Measurements from ENCODE around the gene ABCF3.

ABCF3 gene

GRCh38 chr3:184240384-184241140 is 54.6 kb downstream of the ABCF3 start:
- Histone ChIP-seq H2BK120ac (ENCODE audit: low read depth, low read length) (no peak overlapping the region), H3K9ac (ENCODE audit: low read depth, low read length, poor library complexity) (no peak overlapping the region), H2BK5ac (ENCODE audit: low read length) (no peak overlapping the region), H3K9me3 (replicated peaks in 1 of 2; ENCODE audit: control insufficient read depth in 2 of 2, insufficient read depth in 1 of 2, low read depth in 1 of 2, low read length in 2 of 2) (no peaks in the 10 kb centered on the region), H3K4me3 (ENCODE audit: low read length in 2 of 2) (no peak overlapping the region), H3K36me3 (replicated peaks in 1 of 2; ENCODE audit: control insufficient read depth in 2 of 2, insufficient read depth in 2 of 2, low read length in 2 of 2) (peaks cover 29 to 40% of the 10 kb centered on the region in 2 donors), H3K4ac (ENCODE audit: low read length) (no peak overlapping the region), H3K23ac (ENCODE audit: low read depth, low read length, poor library complexity) (no peak overlapping the region), H3K14ac (ENCODE audit: low read length) (no peak overlapping the region), H3K18ac (ENCODE audit: low read length) (no peak overlapping the region), H3K4me2 (ENCODE audit: insufficient read depth, low read length, poor library complexity, severe bottlenecking) (no peak overlapping the region), H3K27ac (replicated peaks; ENCODE audit: low read length) (no peak overlapping the region), H3K27me3 (ENCODE audit: control insufficient read depth in 3 of 3, insufficient read depth in 3 of 3, low read depth in 1 of 3, low read length in 3 of 3) (peaks cover 0 to 28% (median 0%) of the 10 kb centered on the region in 3 experiments), H2AK5ac (ENCODE audit: low read depth, low read length) (no peak overlapping the region), H4K8ac (ENCODE audit: low read depth, low read length) (no peak overlapping the region), H2AFZ (ENCODE audit: low read length) (no peak overlapping the region), H2BK12ac (ENCODE audit: low read length) (no peak overlapping the region), H4K91ac (ENCODE audit: low read depth, low read length, poor library complexity) (no peak overlapping the region), H3K79me1 (ENCODE audit: low read depth, low read length) (peaks cover 5% of the 10 kb centered on the region), H2BK15ac (ENCODE audit: low read length) (no peak overlapping the region), H3K4me1 (ENCODE audit: control insufficient read depth in 2 of 2, insufficient read depth in 1 of 2, low read depth in 1 of 2, low read length in 2 of 2) (peaks cover 0 to 1% of the 10 kb centered on the region in 2 donors)
- DNase-seq (ENCODE audit: low spot score), result no peak
- no CpG with 5 or more reads among the region's 4 CpGs for WGBS, 2 donors (ENCODE audit: extremely low coverage in 2 of 2, insufficient read length in 2 of 2, insufficient replicate concordance in 1 of 2)

GRCh38 chr3:184241141-184241446 is 55.1 kb downstream of the ABCF3 start:
- Histone ChIP-seq H3K36me3 (replicated peaks in 1 of 2; ENCODE audit: control insufficient read depth in 2 of 2, insufficient read depth in 2 of 2, low read length in 2 of 2) (peaks cover 31 to 42% of the 10 kb centered on the region in 2 donors), H2AK5ac (ENCODE audit: low read depth, low read length) (no peak overlapping the region), H3K27ac (replicated peaks; ENCODE audit: low read length) (no peak overlapping the region), H3K9ac (ENCODE audit: low read depth, low read length, poor library complexity) (no peak overlapping the region), H3K79me1 (ENCODE audit: low read depth, low read length) (peaks cover 5% of the 10 kb centered on the region), H3K4me3 (ENCODE audit: low read length in 2 of 2) (no peak overlapping the region), H3K14ac (ENCODE audit: low read length) (no peak overlapping the region), H2BK12ac (ENCODE audit: low read length) (no peak overlapping the region), H2BK120ac (ENCODE audit: low read depth, low read length) (no peak overlapping the region), H3K27me3 (ENCODE audit: control insufficient read depth in 3 of 3, insufficient read depth in 3 of 3, low read depth in 1 of 3, low read length in 3 of 3) (peaks cover 0 to 22% (median 0%) of the 10 kb centered on the region in 3 experiments), H2BK5ac (ENCODE audit: low read length) (no peak overlapping the region), H4K91ac (ENCODE audit: low read depth, low read length, poor library complexity) (no peak overlapping the region), H3K4me2 (ENCODE audit: insufficient read depth, low read length, poor library complexity, severe bottlenecking) (no peak overlapping the region), H4K8ac (ENCODE audit: low read depth, low read length) (no peak overlapping the region), H3K18ac (ENCODE audit: low read length) (no peak overlapping the region), H3K4ac (ENCODE audit: low read length) (no peak overlapping the region), H3K4me1 (ENCODE audit: control insufficient read depth in 2 of 2, insufficient read depth in 1 of 2, low read depth in 1 of 2, low read length in 2 of 2) (no peaks in the 10 kb centered on the region), H2BK15ac (ENCODE audit: low read length) (no peak overlapping the region), H3K9me3 (replicated peaks in 1 of 2; ENCODE audit: control insufficient read depth in 2 of 2, insufficient read depth in 1 of 2, low read depth in 1 of 2, low read length in 2 of 2) (peaks cover 0 to 1% of the 10 kb centered on the region in 2 donors), H3K23ac (ENCODE audit: low read depth, low read length, poor library complexity) (peak overlapping the region; percentile 37), H2AFZ (ENCODE audit: low read length) (no peak overlapping the region)
- DNase-seq (ENCODE audit: low spot score), result no peak
- WGBS, 2 donors (ENCODE audit: extremely low coverage in 2 of 2, insufficient read length in 2 of 2, insufficient replicate concordance in 1 of 2), result no CpG with 5 or more reads among the region's 17 CpGs

GRCh38 chr3:184241447-184242296 is 55.7 kb downstream of the ABCF3 start:
- no peak overlapping the region for H3K4ac ChIP-seq (ENCODE audit: low read length)
- no peak overlapping the region for H2BK120ac ChIP-seq (ENCODE audit: low read depth, low read length)
- peak overlapping the region; percentile 63 for H3K23ac ChIP-seq (ENCODE audit: low read depth, low read length, poor library complexity)
- H2AFZ ChIP-seq (ENCODE audit: low read length), result no peak overlapping the region
- DNase-seq (ENCODE audit: low spot score), result no peak
- no peaks in the 10 kb centered on the region for H3K4me1 ChIP-seq (ENCODE audit: control insufficient read depth in 2 of 2, insufficient read depth in 1 of 2, low read depth in 1 of 2, low read length in 2 of 2)
- H2BK5ac ChIP-seq (ENCODE audit: low read length), result no peak overlapping the region
- peaks cover 0 to 1% of the 10 kb centered on the region in 2 donors for H3K9me3 ChIP-seq (replicated peaks in 1 of 2; ENCODE audit: control insufficient read depth in 2 of 2, insufficient read depth in 1 of 2, low read depth in 1 of 2, low read length in 2 of 2)
- H2BK15ac ChIP-seq (ENCODE audit: low read length), result no peak overlapping the region
- H3K36me3 ChIP-seq (replicated peaks in 1 of 2; ENCODE audit: control insufficient read depth in 2 of 2, insufficient read depth in 2 of 2, low read length in 2 of 2), result peaks cover 31 to 42% of the 10 kb centered on the region in 2 donors
- H3K14ac ChIP-seq (ENCODE audit: low read length), result no peak overlapping the region
- WGBS, 2 donors (ENCODE audit: extremely low coverage in 2 of 2, insufficient read length in 2 of 2, insufficient replicate concordance in 1 of 2), result no CpG with 5 or more reads among the region's 46 CpGs
- H4K8ac ChIP-seq (ENCODE audit: low read depth, low read length), result no peak overlapping the region
- no peak overlapping the region for H3K18ac ChIP-seq (ENCODE audit: low read length)
- no peak overlapping the region for H4K91ac ChIP-seq (ENCODE audit: low read depth, low read length, poor library complexity)
- H3K79me1 ChIP-seq (ENCODE audit: low read depth, low read length), result peaks cover 5% of the 10 kb centered on the region
- no peak overlapping the region for H3K4me3 ChIP-seq (ENCODE audit: low read length in 2 of 2)
- no peak overlapping the region for H2AK5ac ChIP-seq (ENCODE audit: low read depth, low read length)
- peaks cover 0 to 17% (median 0%) of the 10 kb centered on the region in 3 experiments for H3K27me3 ChIP-seq (ENCODE audit: control insufficient read depth in 3 of 3, insufficient read depth in 3 of 3, low read depth in 1 of 3, low read length in 3 of 3)
- H3K9ac ChIP-seq (ENCODE audit: low read depth, low read length, poor library complexity), result no peak overlapping the region
- peak overlapping the region; percentile 4 for H3K4me2 ChIP-seq (ENCODE audit: insufficient read depth, low read length, poor library complexity, severe bottlenecking)
- no peak overlapping the region for H2BK12ac ChIP-seq (ENCODE audit: low read length)
- H3K27ac ChIP-seq (replicated peaks; ENCODE audit: low read length), result no peak overlapping the region

GRCh38 chr3:184242297-184242685 is 56.3 kb downstream of the ABCF3 start:
- peaks cover 5% of the 10 kb centered on the region for H3K79me1 ChIP-seq (ENCODE audit: low read depth, low read length)
- H3K4ac ChIP-seq (ENCODE audit: low read length), result no peak overlapping the region
- H4K8ac ChIP-seq (ENCODE audit: low read depth, low read length), result no peak overlapping the region
- H3K4me1 ChIP-seq (ENCODE audit: control insufficient read depth in 2 of 2, insufficient read depth in 1 of 2, low read depth in 1 of 2, low read length in 2 of 2), result no peaks in the 10 kb centered on the region
- H3K27ac ChIP-seq (replicated peaks; ENCODE audit: low read length), result no peak overlapping the region
- H3K27me3 ChIP-seq (ENCODE audit: control insufficient read depth in 3 of 3, insufficient read depth in 3 of 3, low read depth in 1 of 3, low read length in 3 of 3), result peaks cover 0 to 11% (median 0%) of the 10 kb centered on the region in 3 experiments
- no peak overlapping the region for H2BK15ac ChIP-seq (ENCODE audit: low read length)
- H2AK5ac ChIP-seq (ENCODE audit: low read depth, low read length), result no peak overlapping the region
- no peak overlapping the region for H3K9ac ChIP-seq (ENCODE audit: low read depth, low read length, poor library complexity)
- H4K91ac ChIP-seq (ENCODE audit: low read depth, low read length, poor library complexity), result no peak overlapping the region
- no peak for DNase-seq (ENCODE audit: low spot score)
- no peak overlapping the region for H2BK5ac ChIP-seq (ENCODE audit: low read length)
- no peak overlapping the region for H3K18ac ChIP-seq (ENCODE audit: low read length)
- no peak overlapping the region for H3K4me3 ChIP-seq (ENCODE audit: low read length in 2 of 2)
- no peak overlapping the region for H3K23ac ChIP-seq (ENCODE audit: low read depth, low read length, poor library complexity)
- H3K36me3 ChIP-seq (replicated peaks in 1 of 2; ENCODE audit: control insufficient read depth in 2 of 2, insufficient read depth in 2 of 2, low read length in 2 of 2), result peaks cover 31 to 42% of the 10 kb centered on the region in 2 donors
- H3K14ac ChIP-seq (ENCODE audit: low read length), result no peak overlapping the region
- H2BK12ac ChIP-seq (ENCODE audit: low read length), result no peak overlapping the region
- H3K9me3 ChIP-seq (replicated peaks in 1 of 2; ENCODE audit: control insufficient read depth in 2 of 2, insufficient read depth in 1 of 2, low read depth in 1 of 2, low read length in 2 of 2), result peaks cover 0 to 1% of the 10 kb centered on the region in 2 donors
- H2BK120ac ChIP-seq (ENCODE audit: low read depth, low read length), result no peak overlapping the region
- H2AFZ ChIP-seq (ENCODE audit: low read length), result no peak overlapping the region
- H3K4me2 ChIP-seq (ENCODE audit: insufficient read depth, low read length, poor library complexity, severe bottlenecking), result no peak overlapping the region
- no CpG with 5 or more reads among the region's 5 CpGs for WGBS, 2 donors (ENCODE audit: extremely low coverage in 2 of 2, insufficient read length in 2 of 2, insufficient replicate concordance in 1 of 2)

Data from neuronal stem cell (in vitro differentiated cells).